Left colon (tissue), 2 donors: Measurements from ENCODE around the gene GHR. TPM values are rescaled to one million over a fixed set of nuclear protein-coding genes. Genes with fewer than 3 reads are reported as not detected.
"Not testable (repeated sequence)": the region's sequence is repeated elsewhere in the genome, so short reads cannot be mapped to it uniquely, and the experiment has no call there.

ENCODE experiments used
- ATAC-seq: fragments of 200-7000 bp; cut with Tn5 transposase; one replicate; pipeline ENCODE4 v1.9.1; 2020; ENCODE audit warnings: mild to moderate bottlenecking, moderate library complexity
- DNase-seq, 2 donors: peaks; one replicate each; pipeline ENCODE4 v3.0.0-alpha.2; 2020
- intact Hi-C, 2 donors: fragments of 100-400 bp; cut with DNase I in 1 of 2; cut with micrococcal nuclease in 1 of 2; formaldehyde crosslinking; loops; one replicate each; pipeline versions ENCODE4 v1.11.2 to v1.14.0; 2022; cut with DNase I, micrococcal nuclease
- total RNA-seq, 2 donors: library from RNA; stranded (reverse); fragmentation: NEBNext Ultra II Directional; extraction: Animal tissue kit (Norgen Biotek cat#: 25700); gene quantifications; one replicate each; pipeline ENCODE4 v1.2.1, GENCODE V29; 2021
- donor health status: DM: no; HTN: no; CAD: no.
- donor health status: DM: yes; HTN: yes; CAD: no.

Gene GHR
- total RNA-seq, 2 donors from 2014 or later = 4.0 to 8.0 TPM

GRCh38 chr5:42655982-42656650 is 232.9 kb downstream of the GHR start:
- no peak for ATAC-seq
- intact Hi-C loops = no loop called here

DNA sequence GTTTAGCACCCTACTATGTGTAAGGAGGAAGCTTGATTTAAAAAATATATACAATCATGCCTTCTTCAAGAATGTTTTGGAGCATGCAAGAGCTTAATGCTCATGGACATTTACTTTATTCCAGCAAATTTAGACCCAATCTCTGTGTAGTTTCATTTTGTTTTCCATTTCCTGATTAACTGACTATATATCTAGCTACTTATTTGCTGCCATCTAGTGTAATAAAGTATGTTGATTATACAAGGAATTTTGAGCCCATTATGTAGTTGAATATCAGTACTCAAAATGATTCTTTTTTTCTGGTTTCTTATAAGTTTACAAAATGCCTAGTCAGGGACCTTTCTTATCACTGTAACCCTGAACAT is 233.4 kb downstream of the GHR start:
- no peak for ATAC-seq
- intact Hi-C loops = no loop called here
- DNase-seq = no peak

More at GRCh38 chr5:42655982-42656650, 232.9 kb downstream of the GHR start:
- no peak for DNase-seq

- intact Hi-C loops, ATAC-seq: not testable (repeated sequence)
- DNase-seq = peak in 1 of 2 donors; percentile 11
These were observed 236.6 kb downstream of the GHR start for GRCh38 chr5:42659869-42660268.

DNA sequence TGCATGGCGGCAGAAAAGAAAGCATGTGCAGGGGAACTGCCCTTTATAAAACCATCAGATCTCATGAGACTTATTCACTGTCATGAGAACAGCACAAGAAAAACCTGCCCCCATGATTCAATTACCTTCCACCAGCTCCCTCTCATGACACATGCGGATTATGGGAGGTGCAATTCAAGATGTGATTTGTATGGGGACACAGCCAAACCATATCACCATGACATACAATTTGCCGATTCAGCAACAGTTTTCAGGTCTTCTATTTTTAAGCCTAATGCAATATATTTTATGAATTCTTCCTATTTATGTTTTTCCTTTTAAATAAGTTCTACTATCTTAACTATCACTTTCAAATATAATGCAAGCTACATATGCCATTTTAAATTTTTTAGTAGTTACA is 242.6 kb downstream of the GHR start:
- intact Hi-C loops = no loop called here
- ATAC-seq (no peak), DNase-seq (no peak)

DNA sequence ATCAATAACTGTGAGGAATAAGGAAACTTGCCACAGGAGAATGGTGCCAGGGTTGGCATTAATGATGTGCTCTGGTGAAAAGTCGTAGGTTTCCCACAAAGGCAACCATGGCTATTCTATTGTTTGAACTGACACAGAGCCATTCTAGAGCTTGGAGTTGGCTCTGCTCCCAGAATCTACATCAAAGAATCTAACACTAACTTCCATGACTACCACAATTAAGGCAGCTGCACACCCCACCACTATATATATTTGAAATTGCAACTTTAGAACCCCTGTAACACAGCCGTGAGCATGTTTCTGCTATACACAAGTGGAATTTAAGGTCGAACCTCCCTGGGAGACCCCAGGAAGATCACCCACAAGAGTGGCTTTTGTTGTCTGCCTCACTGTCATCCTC is 243.6 kb downstream of the GHR start:
- no peak for DNase-seq
- no peak for ATAC-seq
- intact Hi-C loops = no loop called here

DNA sequence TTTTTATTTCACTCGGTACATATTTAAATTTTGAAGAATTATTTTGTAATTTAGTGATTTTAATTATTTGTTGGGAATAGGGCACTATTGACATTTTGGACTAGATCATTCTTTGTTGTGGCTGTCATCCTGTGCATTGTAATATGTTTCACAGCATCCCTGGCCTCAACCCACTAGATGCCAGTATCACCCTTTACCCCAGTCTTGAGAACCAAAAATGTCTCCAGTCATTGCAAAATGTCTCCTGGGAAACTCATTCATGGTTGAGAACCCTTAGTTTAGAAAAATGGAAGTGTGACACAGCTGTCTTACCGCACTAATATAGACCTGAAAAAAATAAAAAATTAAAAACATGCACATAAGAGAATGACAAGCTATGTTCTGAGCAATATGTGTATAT is 245.0 kb downstream of the GHR start:
- ATAC-seq (no peak), DNase-seq (no peak)
- intact Hi-C loops = no loop called here

DNA sequence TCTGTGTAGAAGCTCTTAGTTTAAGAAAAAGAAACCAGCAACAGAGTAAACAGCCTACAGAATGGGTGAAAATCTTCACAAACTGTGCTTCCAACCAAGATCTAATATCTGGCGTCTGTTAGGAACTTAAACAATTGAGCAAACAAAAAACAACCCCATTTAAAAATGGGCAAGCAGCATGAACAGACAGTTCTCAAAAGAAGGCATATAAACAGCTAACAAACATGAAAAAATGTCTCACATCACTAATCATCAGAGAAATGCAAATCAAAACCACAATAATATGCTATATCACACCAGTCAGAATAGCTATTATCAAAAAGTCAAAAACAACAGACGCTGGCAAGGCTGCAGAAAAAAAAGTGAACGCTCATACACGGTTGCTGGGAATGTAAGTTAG is 249.7 kb downstream of the GHR start:
- intact Hi-C loops = no loop called here
- ATAC-seq (no peak), DNase-seq (no peak)

- ATAC-seq = no peak
- intact Hi-C loops = no loop called here
These were observed 252.4 kb downstream of the GHR start for GRCh38 chr5:42675602-42676001.

DNA sequence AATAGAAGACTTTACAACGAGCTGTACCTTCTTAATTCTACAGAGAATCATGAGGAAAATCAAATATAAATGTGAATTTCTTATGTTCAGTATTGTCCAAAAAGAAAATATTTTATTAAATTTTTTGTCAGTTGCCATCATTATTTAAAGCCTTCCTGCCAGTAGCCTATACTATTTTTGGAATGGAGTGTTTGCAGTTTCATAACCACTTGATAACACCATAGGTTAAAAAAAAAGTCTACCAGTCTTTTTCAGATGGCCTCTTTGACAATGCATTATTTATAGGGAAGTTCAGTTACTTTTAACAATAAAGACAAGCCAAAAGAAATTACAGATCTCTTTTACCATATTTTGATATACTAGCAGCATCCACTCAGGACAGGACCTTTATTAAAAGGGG is 253.1 kb downstream of the GHR start:
- DNase-seq (no peak), ATAC-seq (no peak)
- intact Hi-C loops = no loop called here

More at GRCh38 chr5:42675602-42676001, 252.4 kb downstream of the GHR start:
- no peak for DNase-seq

DNA sequence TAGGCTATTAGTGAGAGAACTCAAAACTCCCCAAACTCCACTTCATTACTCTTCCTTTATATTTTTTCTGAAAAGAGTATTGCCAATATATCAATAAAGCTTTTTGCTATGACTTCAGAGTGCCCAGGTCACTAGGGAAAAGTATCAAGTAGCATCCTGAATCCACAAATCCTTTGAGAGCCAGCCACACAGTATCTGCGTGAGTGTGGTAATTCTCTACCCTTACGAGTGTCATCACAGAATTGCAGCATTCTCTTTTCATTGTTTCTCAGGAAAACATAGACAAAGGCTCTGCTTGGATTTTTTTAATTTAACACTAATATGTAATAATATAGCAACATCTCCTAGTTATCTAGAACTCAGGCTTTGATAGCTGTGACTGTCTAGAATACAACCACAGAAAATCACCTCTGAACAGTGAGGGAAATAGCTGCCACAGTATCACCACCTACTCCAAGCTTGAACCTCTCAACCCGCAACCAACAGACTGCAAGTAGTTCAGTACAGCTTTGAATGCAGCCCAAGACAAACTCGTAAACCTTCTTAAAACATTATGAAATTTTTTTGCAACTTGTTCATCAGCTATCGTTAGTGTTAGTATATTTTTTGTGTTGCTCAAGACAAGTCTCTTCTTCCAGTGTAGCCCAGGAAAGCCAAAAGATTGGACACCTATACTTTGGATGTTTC is 254.1 kb downstream of the GHR start:
- no peak for ATAC-seq
- intact Hi-C loops = no loop called here
- DNase-seq = no peak

GRCh38 chr5:42680046-42680445 is 256.8 kb downstream of the GHR start:
- intact Hi-C loops = no loop called here
- ATAC-seq = no peak
- DNase-seq = no peak

- ATAC-seq, intact Hi-C loops, DNase-seq: not testable (repeated sequence)
These were observed 261.8 kb downstream of the GHR start for GRCh38 chr5:42685078-42685477.

GRCh38 chr5:42689391-42689790 is 266.2 kb downstream of the GHR start:
- no peak for DNase-seq
- ATAC-seq = no peak
- intact Hi-C loops = no loop called here

DNA sequence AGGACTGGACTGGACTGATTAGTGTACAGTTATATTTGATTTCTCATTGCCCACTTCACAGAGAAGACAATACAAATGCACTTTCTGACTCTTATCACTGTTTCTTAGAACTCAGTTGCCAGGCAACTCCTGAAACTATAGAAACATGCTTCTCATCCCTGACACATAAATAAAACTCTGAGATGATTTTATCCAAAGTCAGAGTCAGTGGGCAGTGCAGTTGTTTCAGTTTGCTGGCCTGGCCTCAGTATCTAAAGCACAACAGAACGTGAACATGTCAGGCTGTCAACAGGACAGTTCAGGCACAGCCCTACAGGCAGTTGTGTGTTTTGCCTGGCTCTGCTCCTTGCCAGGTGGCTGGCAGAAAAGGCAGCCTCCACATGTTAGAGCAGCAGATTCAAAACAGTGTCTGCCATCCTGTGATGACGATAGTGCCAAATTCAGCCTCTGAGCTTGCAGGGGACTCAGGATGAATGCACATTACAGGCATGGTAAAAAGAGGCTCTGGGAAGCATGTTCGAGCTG is 268.2 kb downstream of the GHR start:
- no peak for ATAC-seq
- intact Hi-C loops = no loop called here

DNA sequence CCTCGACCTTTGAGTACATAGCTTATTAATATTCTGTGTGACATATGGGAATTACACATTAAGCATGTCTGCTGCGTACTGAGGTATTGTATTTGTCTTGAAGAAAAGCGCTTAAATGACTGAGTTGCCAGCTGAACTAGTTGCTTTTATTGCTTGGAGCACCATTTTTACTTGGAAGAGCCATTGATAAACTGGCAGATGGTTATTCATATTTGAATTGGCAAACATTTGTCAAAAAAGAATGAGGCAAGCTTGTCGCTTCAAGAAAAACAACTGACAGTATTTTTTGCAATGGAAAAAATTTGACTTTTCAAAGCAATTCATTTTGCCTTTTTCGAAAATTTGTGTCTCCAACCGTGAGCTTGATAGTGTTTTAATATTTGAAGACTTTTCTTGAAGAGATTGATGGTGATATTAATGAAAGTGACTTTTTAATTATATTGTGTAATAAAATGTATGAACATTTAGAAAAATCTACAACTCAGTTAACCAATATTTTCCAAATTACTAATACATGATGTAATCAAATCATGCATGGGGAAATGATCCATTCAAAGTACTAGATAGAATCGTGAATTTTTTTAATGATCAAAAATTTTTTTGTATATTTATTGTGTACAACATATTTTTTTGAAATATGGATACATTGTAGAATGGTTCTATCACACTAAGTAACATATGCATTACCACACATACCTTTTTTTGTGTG is 278.3 kb downstream of the GHR start:
- intact Hi-C loops = no loop called here
- no peak for DNase-seq
- ATAC-seq = no peak

More for the DNA sequence above, 268.2 kb downstream of the GHR start:
- DNase-seq = no peak

DNA sequence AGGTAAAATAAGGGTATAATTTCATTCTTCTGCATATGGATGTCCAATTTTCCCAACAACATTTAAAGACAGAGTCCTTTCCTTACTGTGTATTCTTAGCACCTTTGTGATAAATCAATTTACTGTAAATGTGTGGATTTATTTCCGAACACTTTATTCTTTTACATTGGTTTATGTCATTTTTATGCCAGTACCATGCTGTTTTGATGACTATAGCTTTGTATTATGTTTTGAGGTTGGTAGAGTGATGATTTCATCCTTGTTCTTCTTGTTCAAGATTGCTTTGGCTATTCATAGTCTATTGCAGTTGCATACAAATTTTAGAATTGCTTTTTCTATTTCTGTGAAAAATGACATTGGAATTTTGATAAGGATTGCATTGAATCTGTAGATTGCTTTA is 280.0 kb downstream of the GHR start:
- no peak for ATAC-seq
- DNase-seq = no peak
- intact Hi-C loops = no loop called here

DNA sequence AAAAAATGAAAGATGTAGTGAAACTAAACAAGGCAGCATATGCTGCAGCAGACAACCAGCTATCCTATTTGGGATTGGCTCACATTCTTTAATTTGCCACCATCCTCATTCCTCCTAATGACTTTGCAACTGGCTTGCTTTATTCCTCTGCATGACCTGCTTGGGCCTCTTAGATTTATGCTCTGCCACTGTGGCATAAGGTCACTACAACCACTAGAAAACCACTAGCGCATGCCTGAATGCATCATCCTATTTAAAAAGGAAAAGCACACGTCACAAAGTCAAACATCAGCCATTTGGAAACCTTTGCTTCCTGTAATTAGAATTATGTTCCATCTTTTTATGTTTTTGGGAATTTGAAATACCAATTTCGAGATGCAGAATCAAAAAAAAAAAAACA is 292.5 kb downstream of the GHR start:
- no peak for ATAC-seq
- no peak for DNase-seq

DNA sequence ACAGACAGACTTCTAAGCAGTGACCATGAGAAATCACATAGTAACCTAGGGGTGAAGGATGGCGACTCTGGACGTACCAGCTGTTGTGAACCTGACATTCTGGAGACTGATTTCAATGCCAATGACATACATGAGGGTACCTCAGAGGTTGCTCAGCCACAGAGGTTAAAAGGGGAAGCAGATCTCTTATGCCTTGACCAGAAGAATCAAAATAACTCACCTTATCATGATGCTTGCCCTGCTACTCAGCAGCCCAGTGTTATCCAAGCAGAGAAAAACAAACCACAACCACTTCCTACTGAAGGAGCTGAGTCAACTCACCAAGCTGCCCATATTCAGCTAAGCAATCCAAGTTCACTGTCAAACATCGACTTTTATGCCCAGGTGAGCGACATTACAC is 295.4 kb downstream of the GHR start:
- intact Hi-C loops = no loop called here
- no peak for ATAC-seq
- no peak for DNase-seq

More for the DNA sequence above, 292.5 kb downstream of the GHR start:
- intact Hi-C loops = no loop called here

DNA sequence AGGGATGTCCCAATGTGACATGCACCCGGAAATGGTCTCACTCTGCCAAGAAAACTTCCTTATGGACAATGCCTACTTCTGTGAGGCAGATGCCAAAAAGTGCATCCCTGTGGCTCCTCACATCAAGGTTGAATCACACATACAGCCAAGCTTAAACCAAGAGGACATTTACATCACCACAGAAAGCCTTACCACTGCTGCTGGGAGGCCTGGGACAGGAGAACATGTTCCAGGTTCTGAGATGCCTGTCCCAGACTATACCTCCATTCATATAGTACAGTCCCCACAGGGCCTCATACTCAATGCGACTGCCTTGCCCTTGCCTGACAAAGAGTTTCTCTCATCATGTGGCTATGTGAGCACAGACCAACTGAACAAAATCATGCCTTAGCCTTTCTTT is 295.8 kb downstream of the GHR start:
- no peak for DNase-seq
- intact Hi-C loops = no loop called here
- ATAC-seq = no peak

- intact Hi-C loops = no loop called here
- no peak for DNase-seq
- ATAC-seq = peak; percentile 46
These were observed 297.0 kb downstream of the GHR start for GRCh38 chr5:42720251-42720650.
